Natural killer cell (primary cell): ENCODE measurements around the gene C1orf216. TPM values are rescaled to one million over a fixed set of nuclear protein-coding genes. Genes with fewer than 3 reads are reported as not detected.

Experiments used
- ATAC-seq, 3 donors: fragments of 150-1000 bp in 2 of 3; fragments of 200-7000 bp in 1 of 3; cut with Tn5 transposase; 1 replicate in 1 of 3; 2 replicates in 2 of 3; pipeline ENCODE4 v1.10.0; 2021; ENCODE audit warnings: mild to moderate bottlenecking in 2 of 3, moderate library complexity in 2 of 3
- DNase-seq, 2 donors: peaks; one replicate each; pipeline versions ENCODE4 v3.0.0 to v3.0.0-alpha.2; 2013 to 2021; ENCODE audit warnings: mixed read lengths in 1 of 2
- H3K27ac ChIP-seq: one replicate; pipeline ENCODE4 v1.5.1; 2013; ENCODE audit warnings: mild to moderate bottlenecking, low read length
- H3K27me3 ChIP-seq: one replicate; pipeline ENCODE4 v1.6.1; 2013; ENCODE audit warnings: low read length; ENCODE audit not compliant: control insufficient read depth, insufficient read depth
- H3K36me3 ChIP-seq: one replicate; pipeline ENCODE4 v1.6.1; 2013; ENCODE audit warnings: low read length; ENCODE audit not compliant: control insufficient read depth, insufficient read depth
- H3K4me1 ChIP-seq: one replicate; pipeline ENCODE4 v1.6.1; 2013; ENCODE audit warnings: low read length; ENCODE audit not compliant: control insufficient read depth, insufficient read depth
- H3K4me3 ChIP-seq: one replicate; pipeline ENCODE4 v1.5.1; 2013; ENCODE audit warnings: low read length
- H3K9me3 ChIP-seq: one replicate; pipeline ENCODE4 v1.6.1; 2013; ENCODE audit warnings: low read length; ENCODE audit not compliant: control insufficient read depth, insufficient read depth
- H3K27ac Mint-ChIP-seq, 2 donors: one replicate each; pipeline ENCODE4 v1.8.0; 2022; ENCODE audit warnings: mild to moderate bottlenecking in 2 of 2, mixed read lengths in 2 of 2, moderate library complexity in 1 of 2
- H3K27me3 Mint-ChIP-seq, 2 donors: one replicate each; pipeline ENCODE4 v1.8.0; 2022; ENCODE audit warnings: low read depth in 2 of 2, mixed read lengths in 2 of 2
- H3K36me3 Mint-ChIP-seq: one replicate; pipeline ENCODE4 v1.8.0; 2022; ENCODE audit warnings: mixed read lengths
- H3K4me1 Mint-ChIP-seq, 2 donors: one replicate each; pipeline ENCODE4 v1.8.0; 2022; ENCODE audit warnings: mixed read lengths in 2 of 2
- H3K4me3 Mint-ChIP-seq: one replicate; pipeline ENCODE4 v1.8.0; 2022; ENCODE audit warnings: mild to moderate bottlenecking, moderate library complexity, mixed read lengths
- H3K9me3 Mint-ChIP-seq, 2 donors: one replicate each; pipeline ENCODE4 v1.8.0; 2022; ENCODE audit warnings: mixed read lengths in 2 of 2
- WGBS: methylation state at CpG from one replicate; pipeline ENCODE4 v1.1.7; 2013; ENCODE audit warnings: missing lambda C conversion rate; ENCODE audit not compliant: insufficient coverage; 5-methylcytosine and 5-hydroxymethylcytosine counted together
- intact Hi-C: fragments of 100-400 bp; cut with micrococcal nuclease; formaldehyde crosslinking; loops from one replicate; pipeline ENCODE4 v1.14.2; 2022
- total RNA-seq, 4 donors: library from RNA; stranded (reverse); fragments of 120-200 nt in 1 of 4; gene quantifications; one replicate each; pipeline versions ENCODE4 v1.2.3 to v1.2.4, GENCODE V29; 2013 to 2022
- TF ChIP-seq, protein P1 (sequence below): fragments of 200-600 bp; IDR thresholded peaks from one replicate; pipeline ENCODE4 v1.8.0; 2022; ENCODE audit warnings: antibody characterized with exemption

Gene C1orf216, protein sequence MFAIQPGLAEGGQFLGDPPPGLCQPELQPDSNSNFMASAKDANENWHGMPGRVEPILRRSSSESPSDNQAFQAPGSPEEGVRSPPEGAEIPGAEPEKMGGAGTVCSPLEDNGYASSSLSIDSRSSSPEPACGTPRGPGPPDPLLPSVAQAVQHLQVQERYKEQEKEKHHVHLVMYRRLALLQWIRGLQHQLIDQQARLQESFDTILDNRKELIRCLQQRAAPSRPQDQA
- 10 to 100 TPM in 2 of 3 donors, 1 to 10 TPM in 1; 8.0 to 14.1 (median 13.0) TPM for total RNA-seq
- total RNA-seq (2013), result 8.4 TPM

DNA sequence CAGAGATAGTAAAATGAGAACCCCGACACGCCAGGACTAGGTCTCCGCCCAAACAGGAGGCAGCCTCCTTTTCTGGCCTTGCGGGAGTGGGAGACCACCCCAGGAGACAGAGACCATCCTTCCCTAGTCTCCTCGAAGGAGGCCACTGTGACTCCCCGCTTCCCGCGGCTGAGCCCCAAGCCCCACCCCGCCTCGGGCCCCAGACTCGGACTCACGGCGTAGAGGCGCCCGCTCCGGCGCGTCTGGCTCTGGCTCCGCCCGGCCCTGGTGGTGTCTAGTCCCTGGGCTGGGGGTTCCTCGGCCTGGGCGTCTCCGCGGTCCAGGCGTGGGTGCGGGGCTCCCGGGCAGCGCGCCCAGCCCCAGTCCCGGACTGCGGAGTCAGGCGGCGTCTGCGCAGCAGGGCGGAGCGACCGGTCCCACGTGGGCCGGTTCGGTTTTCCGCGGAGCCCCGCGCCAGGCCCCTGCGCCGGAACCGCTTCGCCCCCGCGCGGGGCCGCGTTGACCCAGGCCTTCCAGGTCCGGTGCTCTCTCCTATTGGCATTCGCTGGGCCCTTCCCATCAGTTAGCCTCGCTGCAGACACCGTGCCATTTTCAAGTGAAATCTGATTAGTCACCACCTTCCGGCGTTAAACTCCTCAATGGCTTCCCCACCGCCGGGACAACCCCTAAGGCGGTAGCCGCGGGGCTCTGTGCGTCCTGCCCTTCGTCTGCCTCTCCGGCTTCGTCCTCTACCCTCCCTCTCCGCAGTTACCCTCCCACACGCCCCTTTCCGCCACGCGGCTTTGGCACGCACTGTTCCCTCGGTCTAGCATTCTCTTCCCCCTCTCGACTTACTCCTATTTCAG, at the start of gene C1orf216:
TSS of gene C1orf216 (minus strand) at position 393 of the 845 bp plus-strand sequence. CDS start 2,563 bp downstream, outside the sequence.
- no peaks in the 10 kb centered on the region for H3K27me3 Mint-ChIP-seq
- intact Hi-C loops, result no loop called here

DNA sequence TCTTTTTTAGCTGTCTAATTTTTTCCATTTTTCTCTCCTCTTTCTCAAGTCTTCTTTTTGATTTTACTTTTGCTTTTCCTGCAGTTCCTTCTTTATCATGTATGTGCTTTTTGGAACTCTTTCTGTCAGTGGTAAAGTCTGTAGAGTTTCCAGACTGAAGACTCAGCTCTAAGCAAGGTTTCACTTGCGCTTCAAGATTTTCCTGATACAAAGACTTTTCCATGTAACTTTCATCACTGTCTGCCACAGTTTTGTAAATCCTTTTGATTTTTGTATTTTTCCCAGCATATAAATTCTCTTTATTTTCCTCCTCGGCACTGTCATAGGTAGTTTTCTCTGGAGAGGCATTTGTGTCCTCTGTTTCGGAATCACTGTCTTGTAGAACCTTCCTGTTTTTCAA, 45.6 kb upstream of the C1orf216 start:
- 100% methylated on average over 2 of the region's 3 CpGs for WGBS
- no peaks in the 10 kb centered on the region for H3K9me3 Mint-ChIP-seq
- intact Hi-C loops, result no loop called here

More for the DNA sequence above, at the start of gene C1orf216:
- Mint-ChIP-seq H3K4me3 (peak within 1 kb of the TSS; percentile 90), H3K4me1 (peaks cover 41 to 45% of the 10 kb centered on the region in 2 donors), H3K9me3 (no peaks in the 10 kb centered on the region), H3K27ac (peak within 1 kb of the TSS; percentile 89 to 91), H3K36me3 (no peaks in the 10 kb centered on the region)
- no peaks in the 10 kb centered on the region for H3K27me3 ChIP-seq
- peaks cover 27% of the 10 kb centered on the region for H3K4me1 ChIP-seq
- H3K9me3 ChIP-seq, result no peaks in the 10 kb centered on the region
- under 1% methylated on average over 76 of the region's 76 CpGs for WGBS
- H3K36me3 ChIP-seq, result no peaks in the 10 kb centered on the region
- H3K4me3 ChIP-seq, result peak within 1 kb of the TSS; percentile 62
- TF ChIP-seq, protein P1, sequence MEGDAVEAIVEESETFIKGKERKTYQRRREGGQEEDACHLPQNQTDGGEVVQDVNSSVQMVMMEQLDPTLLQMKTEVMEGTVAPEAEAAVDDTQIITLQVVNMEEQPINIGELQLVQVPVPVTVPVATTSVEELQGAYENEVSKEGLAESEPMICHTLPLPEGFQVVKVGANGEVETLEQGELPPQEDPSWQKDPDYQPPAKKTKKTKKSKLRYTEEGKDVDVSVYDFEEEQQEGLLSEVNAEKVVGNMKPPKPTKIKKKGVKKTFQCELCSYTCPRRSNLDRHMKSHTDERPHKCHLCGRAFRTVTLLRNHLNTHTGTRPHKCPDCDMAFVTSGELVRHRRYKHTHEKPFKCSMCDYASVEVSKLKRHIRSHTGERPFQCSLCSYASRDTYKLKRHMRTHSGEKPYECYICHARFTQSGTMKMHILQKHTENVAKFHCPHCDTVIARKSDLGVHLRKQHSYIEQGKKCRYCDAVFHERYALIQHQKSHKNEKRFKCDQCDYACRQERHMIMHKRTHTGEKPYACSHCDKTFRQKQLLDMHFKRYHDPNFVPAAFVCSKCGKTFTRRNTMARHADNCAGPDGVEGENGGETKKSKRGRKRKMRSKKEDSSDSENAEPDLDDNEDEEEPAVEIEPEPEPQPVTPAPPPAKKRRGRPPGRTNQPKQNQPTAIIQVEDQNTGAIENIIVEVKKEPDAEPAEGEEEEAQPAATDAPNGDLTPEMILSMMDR, result no peak
- DNase-seq (peak; percentile 73 to 84), ATAC-seq (peak; percentile 86 to 88 (median 87))
- H3K27ac ChIP-seq, result peak within 1 kb of the TSS; percentile 38

DNA sequence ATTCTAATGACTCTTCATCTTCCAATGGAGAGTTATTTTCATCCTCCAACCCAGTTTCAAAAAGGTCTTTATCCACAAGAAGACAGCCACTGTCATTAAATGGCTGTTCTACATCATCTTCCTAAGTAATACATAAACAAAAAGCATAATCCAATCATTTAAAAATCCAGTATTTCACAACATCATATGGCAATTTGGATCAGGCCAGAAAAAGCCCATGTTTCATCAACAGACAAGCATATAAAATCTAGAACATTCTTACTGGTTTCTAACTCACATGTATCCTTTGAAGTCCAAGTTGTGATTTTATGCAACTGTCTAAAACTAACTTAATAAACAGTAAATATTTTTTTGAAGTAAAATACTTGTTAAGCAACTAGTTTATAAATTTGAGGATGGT, 44.5 kb upstream of the C1orf216 start:
- Mint-ChIP-seq H3K9me3 (no peaks in the 10 kb centered on the region), H3K4me1 (no peaks in the 10 kb centered on the region), H3K27ac (no peak overlapping the region), H3K4me3 (no peak overlapping the region), H3K27me3 (no peaks in the 10 kb centered on the region), H3K36me3 (no peaks in the 10 kb centered on the region)
- no peaks in the 10 kb centered on the region for H3K36me3 ChIP-seq
- H3K4me3 ChIP-seq, result no peak overlapping the region
- ATAC-seq (no peak), DNase-seq (no peak)
- H3K27me3 ChIP-seq, result no peaks in the 10 kb centered on the region
- no peak overlapping the region for H3K27ac ChIP-seq
- intact Hi-C loops, result no loop called here
- TF ChIP-seq, protein P1, result no peak
- no peaks in the 10 kb centered on the region for H3K4me1 ChIP-seq
- no peaks in the 10 kb centered on the region for H3K9me3 ChIP-seq

More for the DNA sequence above, 45.6 kb upstream of the C1orf216 start:
- Mint-ChIP-seq H3K4me1 (peaks cover 0 to 4% of the 10 kb centered on the region in 2 donors), H3K36me3 (no peaks in the 10 kb centered on the region), H3K27me3 (no peaks in the 10 kb centered on the region), H3K4me3 (no peak overlapping the region), H3K27ac (no peak overlapping the region)
- Histone ChIP-seq H3K27ac (no peak overlapping the region), H3K4me3 (no peak overlapping the region), H3K9me3 (no peaks in the 10 kb centered on the region), H3K4me1 (peaks cover 7% of the 10 kb centered on the region), H3K27me3 (no peaks in the 10 kb centered on the region), H3K36me3 (no peaks in the 10 kb centered on the region)
- TF ChIP-seq, protein P1, result no peak
- DNase-seq (no peak), ATAC-seq (no peak)
